Loucy (cell line): ENCODE results near the gene JAG1.

Experiments used
- H2AFZ ChIP-seq: fragments of 200-600 bp; sonication (generic); 2 replicates; pipeline ENCODE4 v1.6.0; 2016; ENCODE audit warnings: antibody characterized with exemption, mild to moderate bottlenecking, low read length, moderate library complexity
- H3F3A ChIP-seq: fragments of 200-600 bp; 2 replicates; pipeline ENCODE4 v1.6.0; 2016; ENCODE audit warnings: antibody characterized with exemption, low read depth, mild to moderate bottlenecking
- H3K27me3 ChIP-seq: fragments of 200-600 bp; sonication (generic); 2 replicates; pipeline ENCODE4 v1.6.1; 2014; ENCODE audit warnings: low read length, mild to moderate bottlenecking; ENCODE audit not compliant: insufficient read depth, poor library complexity, severe bottlenecking
- H3K36me3 ChIP-seq: fragments of 200-600 bp; sonication (generic); 2 replicates; pipeline ENCODE4 v1.6.1; 2016; ENCODE audit warnings: low read length; ENCODE audit not compliant: insufficient read depth
- H3K4me1 ChIP-seq: fragments of 200-600 bp; sonication (generic); 2 replicates; pipeline ENCODE4 v1.5.1; 2014; ENCODE audit warnings: low read length, mild to moderate bottlenecking; ENCODE audit not compliant: insufficient read depth, poor library complexity, severe bottlenecking
- H3K4me2 ChIP-seq: fragments of 200-600 bp; sonication (generic); 2 replicates; pipeline ENCODE4 v1.6.0; 2014; ENCODE audit warnings: antibody characterized with exemption, low read length, low read depth, mild to moderate bottlenecking; ENCODE audit not compliant: poor library complexity, severe bottlenecking
- H3K4me3 ChIP-seq: fragments of 200-600 bp; sonication (generic); 2 replicates; pipeline ENCODE4 v1.5.1; 2014; ENCODE audit warnings: low read length, mild to moderate bottlenecking, mixed read lengths; ENCODE audit not compliant: poor library complexity, severe bottlenecking
- H3K79me2 ChIP-seq: fragments of 200-600 bp; sonication (generic); 2 replicates; pipeline ENCODE4 v1.6.1; 2014; ENCODE audit warnings: low read length; ENCODE audit not compliant: insufficient read depth
- H3K9ac ChIP-seq: fragments of 200-600 bp; sonication (generic); 2 replicates; pipeline ENCODE4 v1.6.0; 2014; ENCODE audit warnings: mild to moderate bottlenecking, low read depth, low read length, moderate library complexity; ENCODE audit not compliant: poor library complexity, severe bottlenecking
- H3K9me2 ChIP-seq: fragments of 200-600 bp; sonication (generic); replicated peaks from 2 replicates; pipeline ENCODE4 v1.6.1; 2016; ENCODE audit warnings: low read depth, low read length, mixed read lengths
- H3K9me3 ChIP-seq: fragments of 200-600 bp; sonication (generic); 2 replicates; pipeline ENCODE4 v1.6.1; 2014; ENCODE audit warnings: mild to moderate bottlenecking, antibody characterized with exemption, low read length, low read depth; ENCODE audit not compliant: insufficient read depth
- H4K20me1 ChIP-seq: fragments of 200-600 bp; sonication (generic); 2 replicates; pipeline ENCODE4 v1.6.0; 2014; ENCODE audit warnings: antibody characterized with exemption, low read length, mild to moderate bottlenecking; ENCODE audit not compliant: insufficient read depth, poor library complexity, severe bottlenecking
- EZH2phosphoT487 ChIP-seq: fragments of 200-600 bp; IDR thresholded peaks from 2 replicates; pipeline ENCODE4 v1.6.1; 2018; ENCODE audit warnings: antibody characterized with exemption, mild to moderate bottlenecking, moderate library complexity, borderline replicate concordance
- TF ChIP-seq, protein P1 (sequence below): fragments of 200-600 bp; sonication (generic); conservative IDR thresholded peaks from 2 replicates; pipeline ENCODE4 v1.5.1; 2014; ENCODE audit warnings: mild to moderate bottlenecking, antibody characterized with exemption, low read length

The JAG1 gene

DNA sequence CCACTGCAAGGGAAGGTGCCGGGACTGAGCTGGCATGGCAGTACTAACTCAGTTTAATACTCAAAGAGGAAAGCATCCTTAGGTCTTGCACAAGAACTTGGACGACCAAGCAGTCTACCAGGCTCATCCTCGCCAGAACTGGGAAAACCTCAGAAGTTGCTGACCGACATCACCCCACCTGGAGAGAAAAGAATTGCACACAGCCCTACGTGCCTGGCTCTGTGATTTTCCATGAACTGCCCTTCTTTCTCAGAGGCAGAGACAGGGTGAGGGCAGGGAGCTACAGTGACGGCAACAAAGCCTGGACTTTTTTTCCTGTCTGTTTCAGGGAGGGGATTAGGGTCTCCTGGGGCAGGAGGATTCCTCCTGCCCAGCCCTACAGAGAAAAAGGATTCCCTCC is 8.0 kb downstream of the JAG1 start:
- Histone ChIP-seq H3K36me3 (no peaks in the 10 kb centered on the region), H3K9me3 (no peaks in the 10 kb centered on the region), H3K4me2 (no peak overlapping the region), H3K27me3 (no peaks in the 10 kb centered on the region), H3F3A (no peaks in the 10 kb centered on the region), H4K20me1 (no peaks in the 10 kb centered on the region), H3K9me2 (no peaks in the 10 kb centered on the region), H2AFZ (no peak overlapping the region), H3K4me1 (no peaks in the 10 kb centered on the region), H3K79me2 (no peaks in the 10 kb centered on the region), H3K4me3 (no peak overlapping the region), H3K9ac (no peak overlapping the region)
- no peak for TF ChIP-seq EZH2phosphoT487
- TF ChIP-seq, protein P1, sequence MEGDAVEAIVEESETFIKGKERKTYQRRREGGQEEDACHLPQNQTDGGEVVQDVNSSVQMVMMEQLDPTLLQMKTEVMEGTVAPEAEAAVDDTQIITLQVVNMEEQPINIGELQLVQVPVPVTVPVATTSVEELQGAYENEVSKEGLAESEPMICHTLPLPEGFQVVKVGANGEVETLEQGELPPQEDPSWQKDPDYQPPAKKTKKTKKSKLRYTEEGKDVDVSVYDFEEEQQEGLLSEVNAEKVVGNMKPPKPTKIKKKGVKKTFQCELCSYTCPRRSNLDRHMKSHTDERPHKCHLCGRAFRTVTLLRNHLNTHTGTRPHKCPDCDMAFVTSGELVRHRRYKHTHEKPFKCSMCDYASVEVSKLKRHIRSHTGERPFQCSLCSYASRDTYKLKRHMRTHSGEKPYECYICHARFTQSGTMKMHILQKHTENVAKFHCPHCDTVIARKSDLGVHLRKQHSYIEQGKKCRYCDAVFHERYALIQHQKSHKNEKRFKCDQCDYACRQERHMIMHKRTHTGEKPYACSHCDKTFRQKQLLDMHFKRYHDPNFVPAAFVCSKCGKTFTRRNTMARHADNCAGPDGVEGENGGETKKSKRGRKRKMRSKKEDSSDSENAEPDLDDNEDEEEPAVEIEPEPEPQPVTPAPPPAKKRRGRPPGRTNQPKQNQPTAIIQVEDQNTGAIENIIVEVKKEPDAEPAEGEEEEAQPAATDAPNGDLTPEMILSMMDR, result no peak

DNA sequence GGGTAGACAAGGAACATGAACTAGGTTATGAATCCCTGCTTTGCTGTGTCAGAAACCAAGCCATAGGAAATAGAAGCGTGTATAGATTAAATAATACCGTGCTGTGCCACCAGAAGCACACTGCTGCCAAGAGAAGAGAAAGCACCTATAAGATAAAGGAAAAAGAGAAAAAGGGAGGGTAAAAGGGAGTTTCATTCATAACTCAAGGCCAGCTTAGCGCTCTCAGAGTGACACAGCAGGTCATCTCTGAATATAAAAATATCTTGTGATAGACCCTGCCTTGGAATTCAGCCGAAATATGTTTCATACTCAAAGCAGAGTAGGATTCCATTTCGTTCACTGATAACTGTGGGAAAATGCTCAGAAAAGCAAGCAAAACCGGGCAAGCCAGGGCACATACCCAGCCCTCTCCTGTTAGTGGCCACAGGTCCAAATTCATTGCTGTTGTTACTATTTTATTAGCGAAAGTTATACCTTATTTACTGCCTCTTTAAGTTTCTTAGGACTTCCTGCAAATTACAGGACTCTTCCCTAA is 8.7 kb downstream of the JAG1 start:
- Histone ChIP-seq H2AFZ (no peak overlapping the region), H3K4me2 (no peak overlapping the region), H3K27me3 (no peaks in the 10 kb centered on the region), H3F3A (no peaks in the 10 kb centered on the region), H3K4me3 (no peak overlapping the region), H3K9me3 (no peaks in the 10 kb centered on the region), H3K9ac (no peak overlapping the region), H3K4me1 (no peaks in the 10 kb centered on the region), H3K9me2 (no peaks in the 10 kb centered on the region), H3K36me3 (no peaks in the 10 kb centered on the region), H4K20me1 (no peaks in the 10 kb centered on the region), H3K79me2 (no peaks in the 10 kb centered on the region)
- TF ChIP-seq, protein P1, result no peak
- no peak for TF ChIP-seq EZH2phosphoT487

DNA sequence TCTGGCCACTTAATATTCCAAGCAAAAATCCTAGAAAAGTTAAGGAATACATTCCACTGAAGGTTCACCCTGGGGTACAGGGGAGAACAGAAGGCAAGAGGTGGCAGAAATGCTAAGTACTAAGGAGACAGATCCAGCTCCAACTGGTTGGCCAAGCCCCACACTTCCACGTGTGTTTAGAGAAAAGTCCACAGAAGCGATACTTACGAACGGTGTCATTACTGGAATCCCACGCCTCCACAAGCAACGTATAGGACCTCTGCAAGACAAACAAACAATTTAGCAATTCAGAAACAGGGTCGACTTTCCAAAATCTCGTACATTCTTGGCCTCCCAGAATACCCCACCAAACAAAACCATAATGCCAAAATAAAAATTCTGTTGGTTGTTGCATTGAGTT is 10.0 kb downstream of the JAG1 start:
- no peaks in the 10 kb centered on the region for H3K4me1 ChIP-seq
- H3K79me2 ChIP-seq, result no peaks in the 10 kb centered on the region
- no peak overlapping the region for H3K9ac ChIP-seq
- H3K36me3 ChIP-seq, result no peaks in the 10 kb centered on the region
- H3K4me2 ChIP-seq, result no peak overlapping the region
- H3K4me3 ChIP-seq, result no peak overlapping the region
- H3K27me3 ChIP-seq, result no peaks in the 10 kb centered on the region
- H4K20me1 ChIP-seq, result no peaks in the 10 kb centered on the region
- no peak for TF ChIP-seq EZH2phosphoT487
- TF ChIP-seq, protein P1, result no peak
- H3F3A ChIP-seq, result no peaks in the 10 kb centered on the region
- no peaks in the 10 kb centered on the region for H3K9me3 ChIP-seq
- no peak overlapping the region for H2AFZ ChIP-seq
- H3K9me2 ChIP-seq, result no peaks in the 10 kb centered on the region
